ENCODE measurements around the gene SIAE. TPM values are rescaled to one million over a fixed set of nuclear protein-coding genes. Genes with fewer than 3 reads are reported as not detected.

SIAE gene
- total and polyA plus RNA-seq, 7 donors: 9.1 to 21.8 (median 15.7) TPM

DNA sequence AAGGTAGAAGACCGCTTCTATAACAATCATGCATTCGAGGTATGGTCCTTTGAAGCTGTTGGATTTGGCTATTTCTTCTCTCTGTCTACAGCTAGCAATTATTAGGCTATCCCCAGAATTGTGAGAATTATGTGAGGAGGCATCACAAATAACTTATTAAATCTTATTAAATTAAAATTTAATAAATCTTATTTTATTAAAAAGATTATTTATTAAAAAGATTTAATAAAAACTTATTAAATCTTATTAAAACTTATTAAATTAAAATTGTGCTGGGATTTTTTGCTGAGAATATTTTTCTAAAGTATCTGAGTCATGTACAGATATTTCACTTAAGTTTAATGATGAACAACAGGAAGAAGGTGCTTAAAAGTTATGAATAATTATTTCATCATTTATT lies 7.9 kb upstream of the SIAE start:
- DNase-seq (no peak), ATAC-seq (no peak)
- no peaks in the 10 kb centered on the region for H3K36me3 ChIP-seq (ENCODE audit: insufficient read depth in 1 of 2, low read depth in 1 of 2)
- H3K4me3 ChIP-seq: no peak overlapping the region
- no peak for TF ChIP-seq CTCF (IDR thresholded peaks at IDR 0.05)
- no peaks in the 10 kb centered on the region for H3K27me3 ChIP-seq (ENCODE audit: insufficient read depth in 3 of 3, low read length in 2 of 3)
- intact Hi-C loops (cut with DNase I): no loop called here
- no peak overlapping the region for H3K27ac ChIP-seq
- peaks cover 18% of the 10 kb centered on the region for H3K9me3 ChIP-seq
- no peaks in the 10 kb centered on the region for H3K4me1 ChIP-seq
- 91 to 95% (median 95%) methylated on average over 2 of the region's 2 CpGs for WGBS, 3 donors

GRCh38 chr11:124678416-124678815 lies 4.9 kb upstream of the SIAE start:
- Histone ChIP-seq H3K36me3 (ENCODE audit: insufficient read depth in 1 of 2, low read depth in 1 of 2) (no peaks in the 10 kb centered on the region), H3K4me3 (no peak overlapping the region), H3K27me3 (ENCODE audit: insufficient read depth in 3 of 3, low read length in 2 of 3) (no peaks in the 10 kb centered on the region), H3K9me3 (peaks cover 13% of the 10 kb centered on the region), H3K27ac (no peak overlapping the region), H3K4me1 (peaks cover 8% of the 10 kb centered on the region)
- TF ChIP-seq CTCF (IDR thresholded peaks at IDR 0.05): no peak
- intact Hi-C loops (cut with DNase I): loop anchor here in 1 of 2 donors (5.0 kb wide), 1 partner anchor 44 kb away; no protein-coding TSS in a partner anchor
- 85 to 88% (median 86%) methylated on average over 5 of the region's 5 CpGs for WGBS, 3 donors
- ATAC-seq (no peak), DNase-seq (no peak)

DNA sequence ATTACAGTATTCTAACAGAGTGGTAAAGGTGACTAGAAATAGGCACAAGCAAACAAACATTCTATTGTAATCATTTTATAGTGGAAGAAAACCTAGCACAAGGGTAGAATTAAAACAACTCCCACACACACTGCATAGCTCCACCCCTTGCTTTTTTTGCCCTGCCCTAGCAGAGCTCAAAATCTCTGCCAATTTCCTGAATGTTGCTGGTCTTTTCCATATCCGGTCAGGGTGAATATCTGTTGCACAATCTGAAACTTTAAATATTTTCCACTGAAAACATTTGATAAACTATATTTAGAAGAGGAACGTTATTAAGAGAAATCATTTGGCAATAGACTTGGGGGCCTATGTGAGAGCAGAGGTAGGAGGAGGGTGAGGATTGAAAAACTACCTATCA lies 2.8 kb upstream of the SIAE start:
- no peak for DNase-seq
- intact Hi-C loops (cut with DNase I): loop anchor here in 1 of 2 donors (5.0 kb wide), 1 partner anchor 46 kb away; no protein-coding TSS in a partner anchor
- H3K4me1 ChIP-seq: peaks cover 14% of the 10 kb centered on the region
- H3K4me3 ChIP-seq: no peak overlapping the region
- H3K27me3 ChIP-seq (ENCODE audit: insufficient read depth in 3 of 3, low read length in 2 of 3): no peaks in the 10 kb centered on the region
- H3K27ac ChIP-seq: no peak overlapping the region
- no peak for ATAC-seq
- WGBS, 3 donors: 30 to 43% (median 31%) methylated on average over 2 of the region's 2 CpGs
- no peaks in the 10 kb centered on the region for H3K36me3 ChIP-seq (ENCODE audit: insufficient read depth in 1 of 2, low read depth in 1 of 2)
- no peaks in the 10 kb centered on the region for H3K9me3 ChIP-seq
- no peak for TF ChIP-seq CTCF (IDR thresholded peaks at IDR 0.05)

DNA sequence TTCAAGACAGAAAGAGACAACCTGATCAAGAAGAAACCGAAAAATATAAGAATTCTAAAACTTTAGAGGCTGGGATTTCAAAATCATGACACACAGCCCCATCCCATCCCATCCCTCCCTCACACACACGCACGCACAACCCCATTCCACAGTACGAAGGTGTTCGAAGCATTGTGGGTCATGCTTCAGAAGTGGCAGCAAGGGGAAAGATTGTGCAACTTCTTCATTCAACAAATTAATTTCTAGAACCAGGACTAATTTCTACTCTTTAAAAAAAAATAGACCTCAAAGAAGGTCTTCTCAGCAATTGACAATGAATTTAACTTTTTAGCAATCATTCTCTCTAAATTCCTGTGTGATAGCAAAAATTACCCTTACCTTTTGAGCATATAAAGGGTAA lies 1.0 kb upstream of the SIAE start:
- Histone ChIP-seq H3K9me3 (no peaks in the 10 kb centered on the region), H3K4me1 (peaks cover 14% of the 10 kb centered on the region), H3K27me3 (ENCODE audit: insufficient read depth in 3 of 3, low read length in 2 of 3) (no peaks in the 10 kb centered on the region), H3K27ac (no peak overlapping the region), H3K36me3 (ENCODE audit: insufficient read depth in 1 of 2, low read depth in 1 of 2) (no peaks in the 10 kb centered on the region), H3K4me3 (peak overlapping the region; percentile 77)
- ATAC-seq (no peak), DNase-seq (no peak)
- no peak for TF ChIP-seq CTCF (IDR thresholded peaks at IDR 0.05)
- intact Hi-C loops (cut with DNase I): loop anchor here in 1 of 2 donors (5.0 kb wide), 1 partner anchor 88 kb away; the partner anchor contains the start of gene ESAM
- 85 to 92% (median 90%) methylated on average over 5 of the region's 5 CpGs for WGBS, 3 donors

DNA sequence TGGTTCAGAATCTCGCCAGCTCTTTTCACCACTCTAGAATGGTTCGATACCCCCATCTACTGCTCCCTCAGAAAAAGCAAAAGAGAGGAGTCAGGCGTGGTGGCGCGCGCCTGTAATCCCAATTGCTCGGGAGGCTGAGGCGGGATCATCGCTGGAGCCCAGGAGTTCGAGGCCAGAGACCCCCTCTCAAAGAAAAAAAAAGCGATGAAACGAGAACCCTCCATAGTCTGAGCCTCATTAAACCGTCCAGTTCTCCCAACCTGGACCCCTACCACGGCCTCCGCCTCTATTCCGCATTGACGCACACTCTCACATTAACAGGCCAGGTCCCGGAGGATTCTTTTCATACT lies 604 bp upstream of the SIAE start:
- Histone ChIP-seq H3K9me3 (no peaks in the 10 kb centered on the region), H3K4me3 (peak overlapping the region; percentile 77), H3K36me3 (ENCODE audit: insufficient read depth in 1 of 2, low read depth in 1 of 2) (no peaks in the 10 kb centered on the region), H3K4me1 (peaks cover 14% of the 10 kb centered on the region), H3K27ac (peak overlapping the region; percentile 75), H3K27me3 (ENCODE audit: insufficient read depth in 3 of 3, low read length in 2 of 3) (no peaks in the 10 kb centered on the region)
- intact Hi-C loops (cut with DNase I): loop anchor here in 1 of 2 donors (5.0 kb wide), 1 partner anchor 88 kb away; the partner anchor contains the start of gene ESAM
- ATAC-seq (no peak), DNase-seq (no peak)
- 16 to 27% (median 19%) methylated on average over 18 of the region's 18 CpGs for WGBS, 3 donors
- no peak for TF ChIP-seq CTCF (IDR thresholded peaks at IDR 0.05)
